GM18499 (cell line): ENCODE measurements around the gene PPP1R1A.

Experiments
- ATAC-seq: cut with Tn5 transposase; IDR thresholded peaks from one replicate; pipeline ENCODE4 v1.9.1; 2021; ENCODE audit warnings: moderate number of reproducible peaks; ENCODE audit not compliant: insufficient read depth, unreplicated experiment

The PPP1R1A gene

DNA sequence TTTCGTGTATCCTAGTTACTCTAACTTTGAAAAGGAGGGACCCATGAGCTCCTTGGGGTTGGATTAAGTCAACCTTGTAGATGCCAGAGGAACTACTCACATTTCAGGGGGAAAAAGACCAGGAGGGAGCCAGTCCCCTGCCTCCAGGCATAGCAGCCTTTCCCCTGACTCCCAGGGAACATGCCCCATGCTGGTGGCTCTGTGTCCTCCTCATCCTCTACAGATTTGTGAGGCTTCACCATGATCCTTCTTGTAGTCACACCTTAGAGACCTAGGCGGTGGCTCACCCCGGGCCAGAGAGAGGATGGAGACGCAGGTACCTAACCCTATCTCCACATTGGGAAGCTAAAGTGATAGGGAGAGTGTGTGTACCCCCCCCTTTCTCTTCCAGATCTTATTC is 16.0 kb upstream of the PPP1R1A start:
- no peak for ATAC-seq

DNA sequence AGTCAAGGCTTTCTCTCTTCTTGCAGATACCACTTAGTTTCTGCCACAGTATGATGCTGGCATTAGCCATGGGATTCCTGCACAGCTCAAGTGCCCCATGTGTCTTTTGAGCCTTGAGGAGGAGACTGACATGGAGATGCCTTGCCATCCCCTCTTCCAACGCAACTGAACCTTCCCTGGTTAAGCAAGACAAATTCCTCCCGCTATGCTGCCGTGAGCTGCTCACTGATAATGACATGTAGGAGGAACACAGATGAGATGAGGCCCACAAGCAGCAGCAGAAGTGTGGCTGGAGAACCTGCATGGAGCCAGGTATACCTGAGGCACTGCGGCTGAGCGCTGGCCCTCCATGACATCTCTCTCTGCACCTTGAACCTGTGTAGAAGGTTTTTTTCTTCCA is 15.4 kb upstream of the PPP1R1A start:
- ATAC-seq = no peak

DNA sequence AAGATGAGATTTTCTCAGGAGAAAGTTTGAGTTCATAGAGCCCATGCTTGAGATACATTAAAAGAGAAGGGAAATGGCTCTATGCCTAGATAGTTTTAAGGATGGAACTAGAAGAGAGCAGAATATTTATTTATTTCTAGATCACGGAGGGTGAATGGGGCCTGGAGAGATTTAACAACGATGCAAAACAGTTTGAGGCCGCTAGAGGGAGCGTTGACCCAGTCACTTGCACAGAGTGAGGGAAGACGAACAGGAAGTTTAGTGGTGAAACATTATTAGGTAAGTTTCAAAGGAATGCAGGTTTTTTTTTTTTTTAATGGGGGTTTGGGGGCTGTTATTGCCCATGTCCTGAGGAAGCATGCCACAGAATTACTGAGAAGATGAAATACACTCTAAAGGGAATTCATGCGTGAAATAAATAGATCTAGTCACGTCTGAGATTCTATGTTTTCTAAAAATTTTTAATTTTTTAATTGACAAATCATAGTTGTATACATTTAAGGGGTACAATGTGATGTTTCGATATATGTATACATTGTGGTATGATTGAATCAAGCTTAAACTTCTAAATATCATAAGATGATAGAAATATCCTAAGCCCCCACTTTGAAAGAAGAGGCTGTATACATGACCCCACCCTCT is 14.8 kb upstream of the PPP1R1A start:
- ATAC-seq = no peak

DNA sequence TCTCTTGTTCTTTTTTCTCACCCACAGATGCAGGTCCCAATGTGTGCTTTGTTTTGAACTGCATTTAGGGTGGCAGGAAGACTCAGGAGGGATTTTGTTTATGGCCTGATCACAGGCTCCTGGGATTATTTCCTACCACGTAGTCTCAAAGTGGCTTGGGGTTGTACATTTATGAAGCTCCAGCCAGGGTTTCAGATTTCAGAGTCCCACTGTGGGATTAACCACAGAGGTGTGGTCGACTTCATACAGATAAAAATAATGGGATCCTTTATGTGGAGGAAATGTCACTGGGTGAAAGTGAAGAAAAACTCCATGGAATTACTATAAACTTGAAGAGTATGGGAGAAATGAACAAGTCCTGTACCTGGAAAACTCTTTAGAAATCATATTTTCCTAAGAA is 14.2 kb upstream of the PPP1R1A start:
- ATAC-seq = no peak

DNA sequence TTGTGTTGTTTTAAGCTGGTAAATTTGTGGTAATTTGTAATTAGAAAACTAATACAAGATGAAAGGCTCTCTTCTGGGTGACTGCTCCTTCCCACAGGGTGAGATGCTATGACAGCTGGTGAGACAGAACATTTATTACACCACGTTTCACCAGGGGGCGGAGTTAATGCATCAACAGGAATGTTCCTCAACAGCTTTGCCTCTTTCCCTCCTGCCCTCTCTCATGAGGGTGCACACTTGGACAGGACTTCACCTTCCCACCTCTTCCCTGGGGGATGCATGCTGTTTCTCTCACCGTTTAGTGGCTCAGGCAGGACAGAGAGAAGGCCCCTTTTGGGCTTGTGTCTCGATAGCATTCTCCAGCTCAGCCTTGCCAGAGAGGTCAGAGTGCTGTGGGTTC is 13.4 kb upstream of the PPP1R1A start:
- no peak for ATAC-seq

DNA sequence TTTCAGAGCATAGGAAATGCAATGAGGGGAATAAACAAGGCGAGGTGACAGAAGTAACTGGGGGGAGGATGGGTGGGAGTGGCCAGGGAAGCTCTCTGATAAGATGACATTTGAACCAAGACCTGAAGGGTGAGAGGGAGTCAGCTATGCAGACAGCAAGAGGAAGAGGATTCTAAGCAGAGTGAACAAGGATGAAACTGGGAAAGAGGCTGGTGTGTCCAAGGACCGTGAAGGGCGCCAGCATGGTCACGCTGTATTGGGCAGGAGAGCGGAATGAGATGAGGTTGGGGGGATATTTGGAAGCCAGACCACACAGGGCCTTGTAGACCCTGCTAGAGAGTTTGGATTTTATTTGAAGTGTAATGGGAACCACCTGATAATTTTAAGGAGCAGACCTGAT is 10.5 kb upstream of the PPP1R1A start:
- ATAC-seq = no peak

DNA sequence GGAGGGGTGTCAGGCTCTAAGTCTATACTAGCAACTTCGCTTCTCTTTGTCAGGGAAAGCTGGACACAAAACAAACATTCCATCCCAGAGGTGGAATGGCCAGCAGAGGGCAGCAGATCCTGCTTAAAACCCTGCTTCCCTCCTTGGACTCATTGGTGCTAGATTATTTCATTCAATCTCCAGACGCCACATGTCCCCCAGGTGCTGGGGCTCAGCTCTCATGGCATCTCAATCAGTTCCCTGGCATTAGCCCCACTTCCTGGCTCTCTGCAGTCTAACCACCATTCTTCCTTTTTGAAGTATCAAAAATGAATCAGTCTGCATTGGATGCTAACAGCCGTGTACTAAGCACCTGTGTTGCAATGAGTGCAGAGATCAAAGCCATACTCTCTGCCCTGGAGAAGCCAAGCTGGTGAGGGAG is 8.1 kb upstream of the PPP1R1A start:
- ATAC-seq = no peak

DNA sequence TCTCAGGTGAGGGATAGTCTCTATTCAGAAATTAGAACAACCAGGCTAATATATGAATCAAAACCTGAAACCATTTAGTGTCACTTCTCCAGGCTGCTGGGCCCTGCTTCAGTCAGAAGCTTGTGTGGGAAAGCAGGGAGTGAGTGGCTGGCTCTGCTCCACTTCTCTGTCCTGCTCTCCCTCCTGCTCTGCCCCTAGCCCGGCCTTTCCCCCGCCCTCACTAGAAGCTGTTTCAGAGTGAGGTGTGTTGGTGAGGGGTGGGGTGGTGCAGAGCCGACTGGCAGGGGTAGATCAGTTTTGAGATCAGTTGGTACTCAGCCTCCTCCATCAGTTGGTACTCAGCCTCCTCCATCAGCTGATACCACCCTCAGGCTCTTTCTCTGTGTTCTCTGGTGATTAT is 7.0 kb upstream of the PPP1R1A start:
- ATAC-seq = no peak

DNA sequence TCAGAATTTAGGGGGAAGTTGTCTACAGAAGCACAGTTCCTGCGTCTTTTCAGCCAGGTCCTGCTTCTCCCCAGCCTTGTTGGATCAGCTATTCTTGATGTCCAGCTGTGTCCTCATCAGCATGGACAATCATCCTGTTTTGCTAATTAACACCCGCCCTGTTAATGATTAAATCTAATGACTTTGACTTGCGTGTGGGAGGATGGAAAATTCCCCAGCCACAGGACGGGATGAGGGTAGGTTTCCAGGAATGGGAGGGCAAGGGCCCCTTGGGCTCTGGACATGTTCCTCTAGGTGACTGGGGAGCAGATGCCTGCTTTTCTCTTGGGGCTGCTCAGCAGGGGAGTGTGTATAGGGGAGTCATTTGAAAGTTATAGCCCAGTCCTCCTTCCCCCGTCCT is 5.3 kb upstream of the PPP1R1A start:
- ATAC-seq = no peak

DNA sequence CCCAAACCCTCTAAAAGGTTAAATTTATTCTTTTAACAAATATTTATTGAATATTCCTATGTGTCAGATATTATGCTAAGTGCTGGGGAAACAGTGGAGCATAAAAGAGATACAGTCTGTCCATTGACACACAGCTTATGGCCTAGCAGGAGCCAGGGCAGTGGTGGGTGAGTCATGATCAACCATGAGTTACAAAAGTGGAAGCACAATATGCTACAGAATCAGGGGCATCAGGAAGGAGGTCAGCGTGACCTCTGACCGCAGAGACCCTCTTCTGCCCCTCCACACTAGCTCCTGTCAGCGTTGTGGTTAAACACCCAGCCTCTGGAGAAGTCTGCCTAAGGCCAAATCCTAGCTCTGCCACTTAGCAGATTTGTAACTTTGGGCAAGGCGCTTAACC is 4.7 kb upstream of the PPP1R1A start:
- no peak for ATAC-seq

DNA sequence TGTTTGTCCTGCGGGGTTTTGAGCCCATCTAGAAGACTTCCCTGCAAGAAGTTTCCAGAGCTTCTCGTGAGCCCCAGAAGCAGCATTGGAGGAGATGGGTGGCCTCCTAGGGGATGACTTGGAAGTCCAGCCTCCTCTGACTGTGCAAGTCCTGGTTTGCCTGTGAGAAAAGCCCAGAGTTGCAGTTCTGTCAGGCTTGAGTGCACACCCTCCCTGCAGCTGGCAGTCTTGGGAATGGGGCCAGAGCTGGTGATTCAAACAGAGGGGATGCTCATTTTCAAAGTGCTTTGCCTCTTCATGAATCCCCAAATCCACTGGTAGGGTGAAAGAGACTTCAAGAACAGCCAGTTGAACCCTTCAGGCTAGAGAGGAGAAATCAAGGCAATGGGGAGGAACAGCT is 3.9 kb upstream of the PPP1R1A start:
- no peak for ATAC-seq

DNA sequence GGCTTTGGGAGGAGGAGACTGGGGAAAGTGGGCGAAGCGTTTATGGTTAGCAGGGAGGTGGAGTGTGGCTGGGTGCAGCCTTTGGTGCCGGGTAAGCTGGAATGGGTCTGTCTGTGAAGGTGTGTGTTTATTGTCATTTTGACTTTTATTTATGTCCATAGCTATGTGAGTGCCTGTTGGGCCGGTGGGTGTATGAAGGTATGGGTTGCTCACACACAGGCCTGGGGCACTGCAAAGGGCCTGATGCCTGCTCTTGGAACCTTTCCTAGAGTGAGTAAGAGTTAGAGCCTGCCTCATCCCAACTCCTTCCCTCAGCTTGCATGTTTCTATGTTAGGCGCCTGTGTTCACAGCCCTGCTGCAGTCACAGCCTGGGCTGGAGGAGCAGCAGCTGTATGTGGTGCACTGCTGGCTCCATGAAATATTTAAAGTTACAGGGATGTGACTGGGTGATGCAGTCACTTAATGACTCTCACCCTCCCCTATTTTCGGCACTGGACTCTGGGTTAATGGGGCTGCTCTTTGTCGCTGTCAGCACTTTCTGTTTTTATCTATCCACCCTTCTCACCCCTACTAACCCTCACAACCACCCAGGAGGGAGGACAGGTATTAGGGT is 2.6 kb upstream of the PPP1R1A start:
- ATAC-seq = no peak

DNA sequence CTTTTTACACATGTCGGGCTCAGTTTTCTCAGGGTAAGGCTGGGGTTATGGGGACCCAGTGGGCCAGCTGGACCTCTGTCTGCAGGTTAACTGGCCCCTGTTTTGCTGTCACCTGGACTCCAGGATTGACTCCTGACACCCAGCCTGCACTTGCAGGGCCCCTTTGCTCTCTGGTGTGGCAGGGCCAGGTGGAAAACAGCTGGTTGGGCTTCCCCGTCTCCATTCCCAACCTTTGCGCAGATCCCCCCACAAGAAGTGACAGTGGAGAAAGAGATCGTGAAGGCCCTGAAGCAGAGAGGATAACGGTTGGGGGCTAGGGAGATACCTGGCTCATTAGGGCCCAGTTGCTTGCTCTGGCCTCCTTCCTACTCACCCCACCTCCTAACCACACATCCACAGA is 1.5 kb upstream of the PPP1R1A start:
- ATAC-seq = no peak

DNA sequence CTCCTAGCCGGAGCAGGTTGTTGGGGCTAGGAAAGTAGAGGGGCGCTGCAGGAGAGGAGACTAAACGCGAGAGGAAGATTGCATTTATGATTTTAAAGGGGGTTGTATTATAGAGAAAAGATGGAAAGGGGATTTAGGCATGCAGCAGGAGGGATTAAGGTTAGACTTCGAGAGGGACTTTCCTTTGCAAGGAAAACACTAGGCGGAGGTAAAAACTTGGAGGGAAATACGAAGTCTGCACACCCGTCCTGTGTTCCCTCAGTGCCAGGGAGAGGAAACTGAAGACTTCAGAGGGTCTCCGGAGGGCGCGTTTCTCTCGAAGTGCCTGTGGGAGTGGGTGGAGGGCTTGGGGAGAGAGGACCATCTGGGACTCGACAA is 420 bp upstream of the PPP1R1A start:
- ATAC-seq = no peak

DNA sequence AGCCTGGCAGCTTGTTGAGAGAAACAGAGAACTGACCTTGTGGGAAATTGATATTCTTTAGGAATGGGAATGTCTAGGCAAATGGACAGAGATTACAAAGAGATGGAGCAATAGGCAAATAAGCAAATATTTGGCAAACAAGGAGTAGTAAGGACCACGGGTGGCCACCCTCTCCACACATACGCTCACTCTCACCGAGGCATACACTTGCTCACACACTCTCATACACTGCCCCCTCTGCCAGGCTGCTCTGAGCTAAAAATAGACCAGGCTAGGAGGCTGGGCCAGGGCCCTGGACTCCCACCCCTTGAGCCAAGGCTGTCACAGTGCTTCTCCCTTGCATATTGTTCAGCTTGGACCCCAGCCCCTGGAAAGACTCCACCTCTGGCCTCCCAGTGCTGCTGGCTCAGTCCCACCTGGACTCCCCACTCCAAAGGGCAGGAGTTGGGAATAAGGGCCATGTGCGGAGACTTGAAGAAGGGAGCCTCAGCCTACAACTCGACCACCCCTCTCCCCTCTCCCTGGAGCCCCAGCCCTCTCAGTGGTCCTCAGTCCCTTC is 1.1 kb downstream of the PPP1R1A start:
- ATAC-seq = no peak

DNA sequence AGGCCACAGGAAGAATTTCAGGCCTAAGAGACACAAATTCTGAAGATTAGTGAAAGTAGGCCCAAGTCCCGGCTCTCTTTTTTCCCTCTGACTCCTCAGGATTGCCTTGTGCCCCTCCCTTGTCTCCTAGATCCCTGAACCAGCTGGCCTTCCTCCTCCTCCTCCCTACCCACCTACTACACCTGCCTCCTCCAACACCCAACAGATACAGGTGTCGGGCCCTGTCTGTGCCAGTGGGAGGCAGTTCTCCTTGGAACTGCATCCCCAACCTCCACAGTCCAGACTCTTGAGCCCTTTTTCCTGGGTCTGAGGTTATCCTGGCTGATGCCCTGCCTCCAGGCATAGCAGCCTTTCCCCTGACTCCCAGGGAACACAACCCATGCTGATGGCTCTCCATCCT is 1.8 kb downstream of the PPP1R1A start:
- ATAC-seq = no peak

DNA sequence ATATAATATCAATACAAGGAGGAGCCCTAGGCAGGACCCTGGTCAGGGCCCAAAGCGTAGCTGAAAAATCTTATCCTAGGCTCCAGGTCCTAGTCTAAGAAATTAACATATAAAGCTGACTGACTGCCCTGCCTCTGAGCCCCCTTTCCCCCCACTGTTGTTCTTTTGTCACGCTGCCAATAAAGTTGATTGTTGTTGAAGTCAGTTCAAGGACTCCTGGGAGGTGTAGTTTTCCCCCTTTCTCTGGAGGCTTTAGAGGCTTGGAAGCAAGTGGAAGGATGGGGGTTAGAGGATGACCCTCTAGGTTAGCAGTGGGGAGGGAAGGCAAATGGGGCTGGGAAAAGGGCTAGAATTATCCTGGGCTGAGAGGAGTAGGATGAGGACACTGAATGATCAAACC is 3.2 kb downstream of the PPP1R1A start:
- ATAC-seq = no peak

DNA sequence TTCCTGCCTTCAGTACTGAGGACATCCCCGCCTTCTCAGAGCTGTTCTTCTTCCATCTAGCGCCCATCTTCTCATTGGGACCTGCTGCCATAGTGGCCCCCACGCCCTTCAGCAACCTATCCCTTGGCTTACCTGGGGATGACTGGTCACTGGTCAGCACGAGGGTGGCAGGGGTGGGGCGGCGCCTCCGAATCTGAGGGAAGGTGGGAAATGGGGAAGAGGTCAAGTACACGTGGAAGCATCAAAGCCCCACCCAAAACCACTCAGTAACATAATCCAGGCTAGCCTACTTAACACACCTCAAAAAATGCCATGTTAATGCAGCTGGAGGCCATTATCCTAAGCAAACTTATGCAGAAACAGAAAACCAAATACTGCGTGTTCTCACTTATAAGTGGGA is 4.3 kb downstream of the PPP1R1A start:
- ATAC-seq = no peak

DNA sequence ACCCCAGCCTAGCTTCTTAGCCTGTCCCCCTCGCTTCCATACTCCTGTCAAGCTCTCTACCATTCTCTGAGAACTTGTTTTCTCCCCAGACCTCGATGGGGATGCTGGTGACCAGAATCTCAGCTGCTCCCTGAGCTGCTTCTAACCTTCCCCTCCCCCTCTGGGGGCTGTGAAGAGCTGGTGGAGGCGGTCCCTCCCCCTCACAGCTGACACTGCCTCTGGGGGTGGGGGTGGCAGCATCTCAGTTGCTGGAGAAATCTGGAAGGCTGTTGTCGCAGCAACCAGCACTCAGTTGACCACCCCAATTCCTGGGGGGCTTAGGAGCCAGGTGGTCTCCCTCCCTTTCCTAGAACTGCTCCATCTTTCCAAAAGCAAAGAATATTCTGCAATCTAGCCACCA is 4.7 kb downstream of the PPP1R1A start:
- no peak for ATAC-seq

DNA sequence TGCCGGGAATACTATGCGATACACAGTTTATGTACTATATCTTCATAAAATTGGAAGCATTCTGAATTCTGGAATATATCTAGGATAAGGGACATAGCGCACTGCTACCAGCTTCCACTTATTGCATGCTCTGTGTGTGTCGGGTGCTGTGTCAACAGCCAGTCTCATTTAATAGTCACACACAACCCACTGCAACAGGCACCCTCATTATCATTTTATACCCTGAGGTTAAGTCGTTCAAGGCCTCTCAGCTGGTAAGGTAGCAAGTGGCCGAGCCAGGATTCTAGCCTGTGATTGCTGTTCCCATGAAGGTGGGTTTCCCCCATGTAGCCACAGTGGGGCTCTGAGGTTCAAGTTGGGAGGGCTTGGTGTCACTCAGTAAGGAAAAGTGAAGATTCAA is 7.0 kb downstream of the PPP1R1A start:
- no peak for ATAC-seq

DNA sequence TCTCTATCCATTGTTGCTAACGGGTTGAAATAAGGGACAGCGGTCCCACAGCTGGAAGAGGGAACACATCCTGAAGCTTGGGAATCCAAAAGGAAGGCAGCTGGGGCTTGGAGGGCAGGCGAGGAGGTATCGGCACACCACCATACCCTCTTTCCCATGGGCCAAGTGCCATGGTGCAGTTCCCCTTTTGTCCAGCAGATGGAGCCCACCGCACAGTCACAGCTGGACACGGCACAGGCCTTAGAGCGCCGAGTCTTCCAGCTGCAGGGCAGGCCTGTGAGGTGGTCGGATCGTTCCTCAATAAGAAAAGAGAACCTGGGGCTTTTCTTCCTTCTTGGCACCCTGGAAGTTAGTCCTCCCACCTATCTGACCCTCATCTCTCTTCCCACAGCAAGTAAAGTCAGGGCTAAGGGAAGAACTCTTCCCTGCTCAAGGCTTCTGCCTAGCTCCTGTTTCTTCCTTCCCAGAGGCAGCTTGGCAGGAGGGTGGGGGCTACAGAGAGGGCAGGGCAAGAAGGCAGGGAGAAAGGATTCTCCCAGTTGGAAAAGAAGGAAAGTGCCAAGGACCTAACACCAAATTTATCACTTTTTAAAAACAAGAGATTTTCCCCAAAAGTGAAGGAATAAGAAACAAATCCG is 8.6 kb downstream of the PPP1R1A start:
- ATAC-seq = peak; percentile 92

DNA sequence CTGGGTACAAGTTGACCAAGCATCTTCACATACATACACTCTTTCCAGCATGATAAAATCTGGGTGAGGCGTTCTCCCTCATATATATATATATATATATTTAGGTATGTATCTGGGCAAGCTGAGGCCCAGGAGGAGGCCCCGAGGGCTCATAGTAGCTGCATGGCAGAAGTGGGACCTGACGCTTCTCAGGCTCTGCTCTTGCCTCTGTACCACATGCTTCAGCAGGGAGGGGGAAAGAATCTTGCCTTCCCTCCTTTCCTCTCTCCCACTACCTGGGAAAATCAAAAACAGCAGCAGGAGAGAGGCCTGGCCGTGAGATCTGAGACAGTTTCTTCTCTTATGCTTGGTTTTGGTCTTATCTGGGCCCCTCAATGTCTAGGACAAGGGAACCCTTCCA is 9.2 kb downstream of the PPP1R1A start:
- ATAC-seq = no peak
